ENCODE data around the gene CFAP251.

GRCh38 chr12:122020795-122021192 is 102.4 kb downstream of the CFAP251 start:
- no peak for TF ChIP-seq CTCF (conservative IDR thresholded peaks at IDR 0.05 in 1 of 2, IDR thresholded peaks at IDR 0.05 in 1 of 2; ENCODE audit: low read depth in 1 of 2, low read length in 2 of 2)
- TF ChIP-seq EZH2 (IDR thresholded peaks at IDR 0.05; ENCODE audit: low read length, missing control alignments) = no peak
